ENCODE results near the gene POU2F3. TPM values are rescaled to one million over a fixed set of nuclear protein-coding genes. Genes with fewer than 3 reads are reported as not detected.

POU2F3 gene
- total and polyA plus RNA-seq, 2 of the 8 experiments (the other 6 are each of a cell fraction or from before 2014, with no cell fraction given): 1.0 to 2.1 TPM

GRCh38 chr11:120296554-120296953 is 56.6 kb downstream of the POU2F3 start (continued):
- TF ChIP-seq RAD21 (IDR thresholded peaks at IDR 0.05 in 1 of 2, conservative IDR thresholded peaks at IDR 0.05 in 1 of 2; ENCODE audit: low read depth in 2 of 2, low read length in 2 of 2) (no peak), RXRA (IDR thresholded peaks at IDR 0.05; ENCODE audit: insufficient read depth, low read depth, low read length) (no peak), BACH1 (IDR thresholded peaks at IDR 0.05; ENCODE audit: low read length) (no peak), CBX5 (IDR thresholded peaks at IDR 0.05; ENCODE audit: low read depth, low read length) (no peak), ATF3 (IDR thresholded peaks at IDR 0.05; ENCODE audit: insufficient read depth, low read depth, low read length) (no peak), KDM5A (IDR thresholded peaks at IDR 0.05; ENCODE audit: low read length) (no peak)
